Renal cortical epithelial cell (primary cell): ENCODE measurements around the gene SMTN. TPM values are rescaled to one million over a fixed set of nuclear protein-coding genes. Genes with fewer than 3 reads are reported as not detected.
"Not testable (repeated sequence)": the region's sequence is repeated elsewhere in the genome, so short reads cannot be mapped to it uniquely, and the experiment has no call there.

Source experiments
- DNase-seq: peaks from one replicate; pipeline ENCODE4 v3.0.0-alpha.2; 2011; ENCODE audit warnings: low read depth
- total RNA-seq: library from RNA; depleted of rRNA; stranded (reverse); fragments of >200 nt; gene quantifications from 2 replicates; pipeline ENCODE4 v1.2.3, GENCODE V29; 2014

Gene SMTN
- 136 and 162 TPM in 2 replicates for total RNA-seq

- peak; percentile 72 for DNase-seq
Observed at GRCh38 chr22:31080848-31081649, at the start of gene SMTN. TSS of gene SMTN (plus strand) at chr22:31081318. CDS start at chr22:31083259, 1,941 bp downstream.

GRCh38 chr22:31036671-31037550 is 44.2 kb upstream of the SMTN start:
- DNase-seq, result peak; percentile 18

- DNase-seq, result no peak
Observed at GRCh38 chr22:31038686-31039085, 42.4 kb upstream of the SMTN start.

- no peak for DNase-seq
Observed at GRCh38 chr22:31039393-31039792, 41.7 kb upstream of the SMTN start.

GRCh38 chr22:31040542-31041398 is 40.3 kb upstream of the SMTN start:
- no peak for DNase-seq

GRCh38 chr22:31044262-31044861 is 36.8 kb upstream of the SMTN start:
- DNase-seq, result no peak

- DNase-seq, result no peak
Observed at GRCh38 chr22:31045900-31046538, 35.1 kb upstream of the SMTN start.

- peak; percentile 7 for DNase-seq
Observed at GRCh38 chr22:31046539-31047226, 34.4 kb upstream of the SMTN start.

- no peak for DNase-seq
Observed at GRCh38 chr22:31048570-31048969, 32.5 kb upstream of the SMTN start.

- no peak for DNase-seq
Observed at GRCh38 chr22:31049815-31050420, 31.2 kb upstream of the SMTN start.

- DNase-seq, result no peak
Observed at GRCh38 chr22:31055117-31055634, 25.9 kb upstream of the SMTN start.

- DNase-seq, result peak; percentile 92
Observed at GRCh38 chr22:31055635-31056159, 25.4 kb upstream of the SMTN start.

GRCh38 chr22:31056986-31057599 is 24.0 kb upstream of the SMTN start:
- no peak for DNase-seq

- DNase-seq, result not testable (repeated sequence)
Observed at GRCh38 chr22:31059663-31060062, 21.5 kb upstream of the SMTN start.

GRCh38 chr22:31062566-31063230 is 18.4 kb upstream of the SMTN start:
- no peak for DNase-seq

- no peak for DNase-seq
Observed at GRCh38 chr22:31064369-31064768, 16.7 kb upstream of the SMTN start.

GRCh38 chr22:31068970-31069369 is 12.1 kb upstream of the SMTN start:
- no peak for DNase-seq

GRCh38 chr22:31069691-31070314 is 11.3 kb upstream of the SMTN start:
- not testable (repeated sequence) for DNase-seq
